PC-9 (cell line): ENCODE results near the gene ASTN2. TPM values are rescaled to one million over a fixed set of nuclear protein-coding genes. Genes with fewer than 3 reads are reported as not detected.

Experiments used
- BruUV-seq: library from RNA; stranded (reverse); fragments of 400-500 nt; replicated peaks from 2 replicates; lab custom pipeline; 2021; lab: Mats Ljungman, UMichigan
- CTCF ChIA-PET: fragments of 300-600 bp; sonication (Branson Sonifier 250); formaldehyde crosslinking; loops from one replicate; lab custom pipeline; 2022; ENCODE audit warnings: antibody characterized with exemption; lab: Charles Lee
- POLR2A ChIA-PET: fragments of 300-600 bp; sonication (Branson Sonifier 250); formaldehyde crosslinking; loops from one replicate; lab custom pipeline; 2022; ENCODE audit warnings: antibody characterized with exemption; ENCODE audit not compliant: unreplicated experiment; lab: Charles Lee
- DNase-seq, 2 experiments: peaks; one replicate each; pipeline versions ENCODE4 v3.0.0 to v3.0.0-alpha.2; 2015 to 2022; ENCODE audit warnings: mixed read lengths in 1 of 2
- H2AFZ ChIP-seq: fragments of 200-600 bp; sonication (generic); 2 replicates; pipeline ENCODE4 v1.8.1; 2017; ENCODE audit warnings: antibody characterized with exemption
- H3F3A ChIP-seq: fragments of 200-600 bp; sonication (generic); 2 replicates; pipeline ENCODE4 v1.8.1; 2017; ENCODE audit warnings: antibody characterized with exemption, mild to moderate bottlenecking, low read depth; ENCODE audit not compliant: insufficient read depth
- H3K27ac ChIP-seq: fragments of 200-600 bp; sonication (generic); 2 replicates; pipeline ENCODE4 v1.6.1; 2016; ENCODE audit warnings: mixed run types
- H3K27me3 ChIP-seq: fragments of 200-600 bp; sonication (generic); 2 replicates; pipeline ENCODE4 v1.6.1; 2016; ENCODE audit warnings: low read depth, mixed run types; ENCODE audit not compliant: insufficient read depth
- H3K36me3 ChIP-seq: fragments of 200-600 bp; sonication (generic); 2 replicates; pipeline ENCODE4 v1.6.1; 2016; ENCODE audit warnings: low read depth, mixed run types
- H3K4me1 ChIP-seq: fragments of 200-600 bp; sonication (generic); replicated peaks from 2 replicates; pipeline ENCODE4 v1.6.1; 2016; ENCODE audit warnings: mixed run types; ENCODE audit not compliant: insufficient read depth
- H3K4me2 ChIP-seq: fragments of 200-600 bp; sonication (generic); 2 replicates; pipeline ENCODE4 v1.6.1; 2017; ENCODE audit warnings: mixed run types
- H3K4me3 ChIP-seq: fragments of 200-600 bp; sonication (generic); 2 replicates; pipeline ENCODE4 v1.6.1; 2016; ENCODE audit warnings: mixed run types
- H3K79me2 ChIP-seq: fragments of 200-600 bp; sonication (generic); 2 replicates; pipeline ENCODE4 v1.6.1; 2017; ENCODE audit warnings: low read depth, mixed run types
- H3K9me2 ChIP-seq: fragments of 200-600 bp; sonication (generic); 2 replicates; pipeline ENCODE4 v1.8.1; 2017; ENCODE audit warnings: mild to moderate bottlenecking; ENCODE audit not compliant: insufficient read depth
- H3K9me3 ChIP-seq: fragments of 200-600 bp; sonication (generic); 2 replicates; pipeline ENCODE4 v1.8.1; 2016; ENCODE audit warnings: low read depth; ENCODE audit not compliant: insufficient read depth
- H4K20me1 ChIP-seq: fragments of 200-600 bp; sonication (generic); 2 replicates; pipeline ENCODE4 v1.8.1; 2017; ENCODE audit not compliant: insufficient read depth
- EZH2 ChIP-seq: fragments of 200-600 bp; sonication (generic); IDR thresholded peaks from 2 replicates; pipeline ENCODE4 v1.8.0; 2017; ENCODE audit warnings: antibody characterized with exemption, low read depth
- intact Hi-C: fragments of 100-400 bp; cut with micrococcal nuclease; formaldehyde crosslinking; loops from one replicate; pipeline ENCODE4 v1.10.0; 2022; ENCODE audit not compliant: unreplicated experiment
- total RNA-seq: library from RNA; stranded (reverse); gene quantifications from 2 replicates; pipeline ENCODE4 v1.2.3, GENCODE V29; 2021
- TF ChIP-seq, protein P1 (sequence below): fragments of 200-600 bp; sonication (generic); conservative IDR thresholded peaks from 2 replicates; pipeline ENCODE4 v1.6.1; 2017; ENCODE audit warnings: mixed run types, antibody characterized with exemption, mild to moderate bottlenecking, moderate library complexity

Gene ASTN2
- total RNA-seq, 1 experiment from 2014 or later: 6.2 TPM

DNA sequence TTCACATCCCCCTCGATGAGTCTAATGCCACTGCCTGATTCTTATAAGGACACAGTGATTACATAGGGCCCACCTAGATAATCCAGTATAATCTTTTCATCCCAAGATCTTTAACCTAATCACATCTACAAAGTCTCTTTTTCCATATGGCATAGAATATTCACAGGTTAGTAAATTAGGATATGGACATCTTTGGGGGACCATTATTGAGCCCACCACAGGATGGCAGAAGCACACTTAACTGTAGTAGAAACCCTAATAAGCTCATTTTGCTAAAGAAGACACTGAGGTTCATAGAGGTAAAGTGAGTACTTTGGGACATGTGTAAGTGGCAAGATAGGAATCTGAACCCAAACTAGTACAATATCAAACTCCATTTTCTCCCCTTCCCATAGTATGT lies 38.9 kb downstream of the ASTN2 start:
- Histone ChIP-seq H2AFZ (no peak overlapping the region), H3K9me2 (no peaks in the 10 kb centered on the region), H3K4me3 (no peak overlapping the region), H4K20me1 (no peaks in the 10 kb centered on the region), H3K27me3 (peaks cover 5% of the 10 kb centered on the region; the same call in 1 of the 2 replicates), H3F3A (no peaks in the 10 kb centered on the region), H3K4me1 (no peaks in the 10 kb centered on the region), H3K27ac (no peak overlapping the region), H3K9me3 (no peaks in the 10 kb centered on the region), H3K79me2 (no peaks in the 10 kb centered on the region), H3K4me2 (no peak overlapping the region), H3K36me3 (no peaks in the 10 kb centered on the region)
- ChIA-PET POLR2A (no interaction called here), CTCF (no interaction called here)
- TF ChIP-seq, protein P1, sequence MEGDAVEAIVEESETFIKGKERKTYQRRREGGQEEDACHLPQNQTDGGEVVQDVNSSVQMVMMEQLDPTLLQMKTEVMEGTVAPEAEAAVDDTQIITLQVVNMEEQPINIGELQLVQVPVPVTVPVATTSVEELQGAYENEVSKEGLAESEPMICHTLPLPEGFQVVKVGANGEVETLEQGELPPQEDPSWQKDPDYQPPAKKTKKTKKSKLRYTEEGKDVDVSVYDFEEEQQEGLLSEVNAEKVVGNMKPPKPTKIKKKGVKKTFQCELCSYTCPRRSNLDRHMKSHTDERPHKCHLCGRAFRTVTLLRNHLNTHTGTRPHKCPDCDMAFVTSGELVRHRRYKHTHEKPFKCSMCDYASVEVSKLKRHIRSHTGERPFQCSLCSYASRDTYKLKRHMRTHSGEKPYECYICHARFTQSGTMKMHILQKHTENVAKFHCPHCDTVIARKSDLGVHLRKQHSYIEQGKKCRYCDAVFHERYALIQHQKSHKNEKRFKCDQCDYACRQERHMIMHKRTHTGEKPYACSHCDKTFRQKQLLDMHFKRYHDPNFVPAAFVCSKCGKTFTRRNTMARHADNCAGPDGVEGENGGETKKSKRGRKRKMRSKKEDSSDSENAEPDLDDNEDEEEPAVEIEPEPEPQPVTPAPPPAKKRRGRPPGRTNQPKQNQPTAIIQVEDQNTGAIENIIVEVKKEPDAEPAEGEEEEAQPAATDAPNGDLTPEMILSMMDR: no peak
- no peak for TF ChIP-seq EZH2
- intact Hi-C loops: no loop called here
- no peak for DNase-seq
- BruUV-seq: no TSS peak

DNA sequence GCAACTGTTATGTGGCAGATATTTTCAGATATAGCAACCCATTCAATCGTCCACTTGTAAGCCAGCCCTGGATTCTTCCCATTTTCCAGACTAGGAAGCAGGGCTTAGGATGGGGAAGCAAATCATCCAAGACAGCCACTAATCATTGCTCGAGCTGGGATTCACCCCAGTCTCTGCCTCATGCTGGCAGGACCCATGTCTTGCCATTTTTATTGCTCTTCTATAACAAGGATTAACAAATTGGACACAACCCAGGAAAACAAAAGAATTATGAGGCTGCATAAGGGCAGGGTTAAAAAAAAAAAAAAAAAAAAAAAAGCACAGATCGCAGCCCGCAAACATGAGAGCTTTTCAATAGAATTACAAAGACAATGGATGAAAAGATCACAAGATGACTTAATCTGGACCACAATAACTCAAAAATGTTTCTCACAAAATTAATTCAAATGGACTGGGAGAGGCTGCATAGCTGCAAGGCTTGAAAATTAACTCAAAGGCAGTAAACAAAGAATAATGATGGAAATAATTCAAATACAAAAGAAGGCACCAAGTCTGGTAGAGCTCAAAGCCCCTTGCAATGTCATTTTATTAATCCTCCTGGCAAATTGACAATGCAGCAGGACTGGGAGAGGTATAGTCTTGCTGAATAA lies 40.7 kb downstream of the ASTN2 start:
- TF ChIP-seq EZH2: no peak
- TF ChIP-seq, protein P1: no peak
- H2AFZ ChIP-seq: no peak overlapping the region
- H3K4me1 ChIP-seq: no peaks in the 10 kb centered on the region
- ChIA-PET POLR2A (no interaction called here), CTCF (no interaction called here)
- H3K4me2 ChIP-seq: no peak overlapping the region
- no peaks in the 10 kb centered on the region for H3K36me3 ChIP-seq
- H3K79me2 ChIP-seq: no peaks in the 10 kb centered on the region
- H3K9me2 ChIP-seq: no peaks in the 10 kb centered on the region
- no peak for DNase-seq
- H3K27ac ChIP-seq: no peak overlapping the region
- peaks cover 5% of the 10 kb centered on the region; the same call in 1 of the 2 replicates for H3K27me3 ChIP-seq
- H3K4me3 ChIP-seq: no peak overlapping the region
- no peaks in the 10 kb centered on the region for H3F3A ChIP-seq
- H3K9me3 ChIP-seq: no peaks in the 10 kb centered on the region
- BruUV-seq: no TSS peak
- intact Hi-C loops: no loop called here
- no peaks in the 10 kb centered on the region for H4K20me1 ChIP-seq

DNA sequence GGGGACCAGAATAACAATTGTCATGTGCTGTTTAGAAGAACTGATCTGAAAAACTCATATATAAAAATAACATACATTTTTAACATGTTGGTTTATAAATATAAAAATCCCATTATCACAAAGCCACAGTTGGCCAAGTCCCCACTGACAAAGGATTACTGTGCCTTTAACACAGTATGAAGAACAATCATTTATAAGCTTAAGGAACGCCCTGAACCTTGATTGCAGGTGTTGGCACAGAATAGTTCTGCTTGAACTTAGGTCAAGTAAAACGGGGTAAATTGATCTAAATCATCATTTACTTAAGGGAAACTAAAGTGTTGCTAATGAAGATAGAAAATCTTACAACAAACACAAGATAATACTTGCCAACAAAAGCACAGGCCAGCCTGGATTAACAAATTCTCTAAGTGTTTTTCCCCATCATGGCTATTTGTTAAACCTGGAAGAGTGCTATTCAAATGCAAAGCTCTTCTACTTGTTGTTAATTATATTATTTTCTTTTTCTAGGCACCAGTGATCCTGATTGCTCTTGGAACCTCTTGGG lies 46.1 kb downstream of the ASTN2 start:
- Histone ChIP-seq H3F3A (no peaks in the 10 kb centered on the region), H3K27me3 (no peaks in the 10 kb centered on the region), H3K9me3 (no peaks in the 10 kb centered on the region), H3K9me2 (no peaks in the 10 kb centered on the region), H3K4me3 (no peak overlapping the region), H3K79me2 (no peaks in the 10 kb centered on the region), H3K4me1 (no peaks in the 10 kb centered on the region), H4K20me1 (no peaks in the 10 kb centered on the region), H3K4me2 (no peak overlapping the region), H3K27ac (no peak overlapping the region), H3K36me3 (no peaks in the 10 kb centered on the region), H2AFZ (no peak overlapping the region)
- BruUV-seq: no TSS peak
- no peak for DNase-seq
- ChIA-PET POLR2A (no interaction called here), CTCF (no interaction called here)
- intact Hi-C loops: no loop called here
- TF ChIP-seq EZH2: no peak

DNA sequence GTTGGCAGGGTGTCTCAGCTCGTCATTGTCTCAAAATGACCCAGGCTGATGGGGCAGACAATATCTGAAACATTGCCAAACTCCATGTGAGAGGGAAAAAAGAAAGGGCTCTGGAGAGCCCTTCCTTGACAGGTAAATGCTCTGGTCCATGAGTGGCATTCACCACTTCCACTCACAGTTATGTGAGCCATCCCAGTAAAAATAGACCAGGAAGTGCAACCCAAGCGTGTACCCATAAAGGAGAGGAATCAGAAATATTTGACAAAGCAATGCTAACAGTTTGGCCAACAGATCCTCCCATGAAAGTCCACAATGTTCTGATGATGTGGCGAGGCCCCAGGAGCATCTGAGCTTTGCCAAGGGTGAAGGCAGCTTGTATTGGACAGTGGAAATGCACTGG lies 49.4 kb downstream of the ASTN2 start:
- Histone ChIP-seq H3K27ac (no peak overlapping the region), H4K20me1 (no peaks in the 10 kb centered on the region), H3K4me1 (no peaks in the 10 kb centered on the region), H3K4me2 (no peak overlapping the region), H2AFZ (no peak overlapping the region), H3F3A (no peaks in the 10 kb centered on the region), H3K9me3 (no peaks in the 10 kb centered on the region), H3K36me3 (no peaks in the 10 kb centered on the region), H3K79me2 (no peaks in the 10 kb centered on the region), H3K27me3 (peaks cover 10% of the 10 kb centered on the region; the same call in 1 of the 2 replicates), H3K9me2 (no peaks in the 10 kb centered on the region), H3K4me3 (no peak overlapping the region)
- ChIA-PET CTCF (no interaction called here), POLR2A (no interaction called here)
- TF ChIP-seq EZH2: no peak
- TF ChIP-seq, protein P1: no peak
- DNase-seq: no peak
- intact Hi-C loops: no loop called here
- no TSS peak for BruUV-seq
